Endothelial cell of umbilical vein (primary cell): Measurements from ENCODE around the gene PKD1L1. TPM values are rescaled to one million over a fixed set of nuclear protein-coding genes. Genes with fewer than 3 reads are reported as not detected.
A peak's percentile ranks its signal among the peaks of the same experiment; 100 is the strongest.

Experiments
- BruUV-seq: library from RNA; stranded (reverse); fragments of 400-500 nt; replicated peaks from 2 replicates; lab custom pipeline; 2021; lab: Mats Ljungman, UMichigan
- CTCF ChIA-PET: fragments of 300-600, 350-600 bp; sonication (Branson Sonifier 250); formaldehyde crosslinking; loops from one replicate; lab custom pipeline; 2021; ENCODE audit warnings: antibody characterized with exemption, inconsistent platforms; lab: Charles Lee
- POLR2A ChIA-PET: fragments of 300-600, 350-600 bp; sonication (Branson Sonifier 250); formaldehyde crosslinking; loops from one replicate; lab custom pipeline; 2021; ENCODE audit warnings: antibody characterized with exemption, inconsistent platforms; lab: Charles Lee
- DNase-seq: peaks from one replicate; pipeline ENCODE4 v3.0.0-alpha.2; 2011; ENCODE audit warnings: low read depth, low spot score
- FAIRE-seq: peaks from 2 replicates; lab custom pipeline; 2011; peaks lifted over from hg19 to GRCh38; lab: Jason Lieb, UNC
- H2AFZ ChIP-seq: 2 replicates; pipeline ENCODE4 v1.6.0; 2012; ENCODE audit warnings: low read depth, low read length, control low read depth, inconsistent platforms
- H3K27ac ChIP-seq: 2 replicates; pipeline ENCODE4 v1.5.1; 2011; ENCODE audit warnings: low read depth, mild to moderate bottlenecking, control low read depth, low read length, moderate library complexity; ENCODE audit not compliant: insufficient read depth
- H3K27me3 ChIP-seq, 2 experiments: 2 replicates each; pipeline versions ENCODE4 v1.6.0 to v1.6.1; 2011; ENCODE audit warnings: low read length in 2 of 2, mixed read lengths in 1 of 2; ENCODE audit not compliant: control insufficient read depth in 2 of 2, insufficient read depth in 2 of 2
- H3K36me3 ChIP-seq, 2 experiments: 2 replicates in 1 of 2; 3 replicates in 1 of 2; pipeline ENCODE4 v1.5.1; 2011; ENCODE audit warnings: low read length in 2 of 2, mild to moderate bottlenecking in 1 of 2, moderate library complexity in 1 of 2; ENCODE audit not compliant: control insufficient read depth in 2 of 2, insufficient read depth in 2 of 2; ENCODE audit errors: extremely low read depth in 1 of 2
- H3K4me1 ChIP-seq: 3 replicates; pipeline ENCODE4 v1.5.1; 2011; ENCODE audit warnings: mild to moderate bottlenecking, low read length; ENCODE audit not compliant: control insufficient read depth, insufficient read depth; ENCODE audit errors: extremely low read depth
- H3K4me2 ChIP-seq: 2 replicates; pipeline ENCODE4 v1.6.1; 2011; ENCODE audit warnings: low read length, control low read depth, mixed read lengths; ENCODE audit not compliant: insufficient read depth
- H3K4me3 ChIP-seq, 3 experiments: fragments of 200-600 bp in 1 of 3; sonication (generic), shearing (Covaris generic) in 1 of 3; replicated peaks in 1 of 3; 2 replicates each; pipeline ENCODE4 v1.5.1; 2011 to 2016; ENCODE audit warnings: control low read depth in 3 of 3, low read length in 3 of 3, mild to moderate bottlenecking in 2 of 3, inconsistent platforms in 1 of 3, low read depth in 1 of 3, moderate library complexity in 1 of 3; ENCODE audit not compliant: insufficient read depth in 1 of 3
- H3K79me2 ChIP-seq: 2 replicates; pipeline ENCODE4 v1.6.0; 2012; ENCODE audit warnings: low read length, inconsistent platforms; ENCODE audit not compliant: control insufficient read depth, insufficient read depth
- H3K9ac ChIP-seq: replicated peaks from 2 replicates; pipeline ENCODE3; 2011; ENCODE audit warnings: low read length, control low read depth; ENCODE audit not compliant: insufficient read depth; ENCODE audit errors: extremely low read depth
- H3K9me1 ChIP-seq: replicated peaks from 3 replicates; pipeline ENCODE4 v1.6.0; 2011; ENCODE audit warnings: mild to moderate bottlenecking, low read length; ENCODE audit not compliant: control insufficient read depth, insufficient read depth; ENCODE audit errors: extremely low read depth
- H3K9me3 ChIP-seq: replicated peaks from 2 replicates; pipeline ENCODE4 v1.5.1; 2012; ENCODE audit warnings: low read length, inconsistent platforms; ENCODE audit not compliant: control insufficient read depth, insufficient read depth
- H4K20me1 ChIP-seq: replicated peaks from 2 replicates; pipeline ENCODE3; 2011; ENCODE audit warnings: mild to moderate bottlenecking, low read length; ENCODE audit not compliant: control insufficient read depth, insufficient read depth; ENCODE audit errors: extremely low read depth
- CTCF ChIP-seq, 2 donors: IDR thresholded peaks; 1 replicate in 1 of 2; 2 replicates in 1 of 2; pipeline ENCODE4 v1.5.1; 2011; ENCODE audit warnings: low read length in 2 of 2, mild to moderate bottlenecking in 2 of 2, moderate library complexity in 2 of 2, control low read depth in 1 of 2, inconsistent platforms in 1 of 2, low read depth in 1 of 2; ENCODE audit not compliant: insufficient read depth in 1 of 2; ENCODE audit errors: extremely low read depth in 1 of 2
- EZH2 ChIP-seq: IDR thresholded peaks from 2 replicates; pipeline ENCODE4 v1.6.1; 2012; ENCODE audit warnings: borderline replicate concordance, low read depth, mild to moderate bottlenecking, moderate library complexity, low read length, inconsistent platforms; ENCODE audit not compliant: severe bottlenecking
- FOS ChIP-seq: IDR thresholded peaks from 2 replicates; pipeline ENCODE4 v1.6.1; 2011; ENCODE audit warnings: mild to moderate bottlenecking, low read length, moderate library complexity, borderline replicate concordance; ENCODE audit not compliant: insufficient read depth
- GATA2 ChIP-seq: IDR thresholded peaks from 2 replicates; pipeline ENCODE4 v1.7.0; 2011; ENCODE audit warnings: low read depth, mild to moderate bottlenecking, moderate library complexity, mixed read lengths, low read length; ENCODE audit not compliant: insufficient read length, insufficient read depth
- JUN ChIP-seq: IDR thresholded peaks from 2 replicates; pipeline ENCODE4 v1.6.1; 2011; ENCODE audit warnings: borderline replicate concordance, low read depth; ENCODE audit not compliant: insufficient read length, insufficient read depth
- MAX ChIP-seq: IDR thresholded peaks from 2 replicates; pipeline ENCODE4 v1.6.1; 2011; ENCODE audit not compliant: insufficient read depth, insufficient read length
- MYC ChIP-seq: IDR thresholded peaks from one replicate; pipeline ENCODE4 v1.6.1; 2011; ENCODE audit warnings: mild to moderate bottlenecking, low read depth, low read length
- POLR2A ChIP-seq: IDR thresholded peaks from 2 replicates; pipeline ENCODE4 v1.6.1; 2012; ENCODE audit warnings: low read depth, mild to moderate bottlenecking, control low read depth, low read length
- POLR2AphosphoS5 ChIP-seq: IDR thresholded peaks from 2 replicates; pipeline ENCODE4 v1.6.1; 2012; ENCODE audit warnings: low read depth, mild to moderate bottlenecking, control low read depth, low read length, moderate library complexity; ENCODE audit not compliant: insufficient read depth
- dilution Hi-C: fragments of 300-500 bp; cut with MboI; formaldehyde crosslinking; loops from one replicate; pipeline ENCODE4 v1.15.0; 2019; ENCODE audit warnings: low sequenced_read_pairs; ENCODE audit not compliant: extremely low pct_ligation_motif_present
- intact Hi-C: fragments of 100-400 bp; cut with micrococcal nuclease; formaldehyde crosslinking; loops from one replicate; pipeline ENCODE4 v1.10.0; 2022
- polyA plus RNA-seq, 4 experiments: library from polyadenylated mRNA; depleted of rRNA in 3 of 4; stranded (reverse) in 3 of 4; unstranded in 1 of 4; fragments of >200 nt; gene quantifications; 2 replicates each; pipeline versions ENCODE4 v1.2.1 to v1.2.3, GENCODE V29; 2011 to 2012; ENCODE audit warnings: missing spikeins in 1 of 4
- total RNA-seq: library from RNA; stranded (reverse); gene quantifications from 2 replicates; pipeline ENCODE4 v1.2.3, GENCODE V29; 2021

The PKD1L1 gene
- total and polyA plus RNA-seq, 2 donors (not counting 3 experiments of a cell fraction or from before 2014, with no cell fraction given) = 4.1 to 5.9 TPM

- H3K4me1 ChIP-seq = no peaks in the 10 kb centered on the region
- H3K9me1 ChIP-seq = no peaks in the 10 kb centered on the region
- FAIRE-seq (no peak), DNase-seq (no peak)
- no TSS peak for BruUV-seq
- no peak overlapping the region for H3K27ac ChIP-seq
- intact Hi-C loops (no loop called here), dilution Hi-C loops (no loop called here)
- POLR2A ChIA-PET = no interaction called here
- H3K4me3 ChIP-seq = no peak overlapping the region
- H3K27me3 ChIP-seq = no peaks in the 10 kb centered on the region
- H3K4me2 ChIP-seq = no peak overlapping the region
- H4K20me1 ChIP-seq = no peaks in the 10 kb centered on the region
- no peaks in the 10 kb centered on the region for H3K9me3 ChIP-seq
- H3K9ac ChIP-seq = no peak overlapping the region
- H3K79me2 ChIP-seq = no peaks in the 10 kb centered on the region
- no peaks in the 10 kb centered on the region for H3K36me3 ChIP-seq
- CTCF ChIA-PET = interaction anchor here (0.6 kb wide), 1 partner anchor 17 kb away, joined by 3 read pairs; no protein-coding TSS in a partner anchor
- TF ChIP-seq CTCF (IDR thresholded peaks at IDR 0.05; ENCODE audit: extremely low read depth in 1 of 2, insufficient read depth in 1 of 2, low read depth in 1 of 2, low read length in 2 of 2) (no peak), POLR2AphosphoS5 (no peak), FOS (no peak), GATA2 (no peak)
- no peak overlapping the region for H2AFZ ChIP-seq
Measured at GRCh38 chr7:47875406-47875805, 72.9 kb downstream of the PKD1L1 start.

GRCh38 chr7:47873762-47874161, 74.5 kb downstream of the PKD1L1 start:
- H3K9me3 ChIP-seq = no peaks in the 10 kb centered on the region
- no peaks in the 10 kb centered on the region for H3K9me1 ChIP-seq
- no peak overlapping the region for H3K9ac ChIP-seq
- H4K20me1 ChIP-seq = no peaks in the 10 kb centered on the region
- no peak overlapping the region for H3K27ac ChIP-seq
- DNase-seq (no peak), FAIRE-seq (peak; percentile 72)
- BruUV-seq = no TSS peak
- ChIA-PET CTCF (no interaction called here), POLR2A (no interaction called here)
- intact Hi-C loops = no loop called here
- no peak overlapping the region for H2AFZ ChIP-seq
- TF ChIP-seq EZH2 (no peak), CTCF (IDR thresholded peaks at IDR 0.05; ENCODE audit: extremely low read depth in 1 of 2, insufficient read depth in 1 of 2, low read depth in 1 of 2, low read length in 2 of 2) (no peak), FOS (no peak), POLR2A (no peak), GATA2 (no peak), POLR2AphosphoS5 (no peak), JUN (no peak), MYC (no peak), MAX (no peak)
- H3K79me2 ChIP-seq = no peaks in the 10 kb centered on the region
- H3K4me1 ChIP-seq = no peaks in the 10 kb centered on the region
- H3K36me3 ChIP-seq = no peaks in the 10 kb centered on the region
- H3K4me2 ChIP-seq = no peak overlapping the region
- no peaks in the 10 kb centered on the region for H3K27me3 ChIP-seq
- no peak overlapping the region for H3K4me3 ChIP-seq
- dilution Hi-C loops = no loop called here
